Metanephros (tissue), 2 donors: ENCODE data around the gene NBEA. TPM values are rescaled to one million over a fixed set of nuclear protein-coding genes. Genes with fewer than 3 reads are reported as not detected.

ENCODE experiments used
- small RNA-seq: library from RNA; depleted of rRNA; stranded (forward); fragments of <200 nt; gene quantifications from one replicate; pipeline ENCODE3, GENCODE V24; 2014; ENCODE audit warnings: low replicate concordance
- total RNA-seq: library from RNA; depleted of rRNA; stranded (reverse); fragments of >200 nt; gene quantifications from one replicate; pipeline ENCODE4 v1.2.3, GENCODE V29; 2014

Gene NBEA
- total RNA-seq: 44.0 TPM

DNA sequence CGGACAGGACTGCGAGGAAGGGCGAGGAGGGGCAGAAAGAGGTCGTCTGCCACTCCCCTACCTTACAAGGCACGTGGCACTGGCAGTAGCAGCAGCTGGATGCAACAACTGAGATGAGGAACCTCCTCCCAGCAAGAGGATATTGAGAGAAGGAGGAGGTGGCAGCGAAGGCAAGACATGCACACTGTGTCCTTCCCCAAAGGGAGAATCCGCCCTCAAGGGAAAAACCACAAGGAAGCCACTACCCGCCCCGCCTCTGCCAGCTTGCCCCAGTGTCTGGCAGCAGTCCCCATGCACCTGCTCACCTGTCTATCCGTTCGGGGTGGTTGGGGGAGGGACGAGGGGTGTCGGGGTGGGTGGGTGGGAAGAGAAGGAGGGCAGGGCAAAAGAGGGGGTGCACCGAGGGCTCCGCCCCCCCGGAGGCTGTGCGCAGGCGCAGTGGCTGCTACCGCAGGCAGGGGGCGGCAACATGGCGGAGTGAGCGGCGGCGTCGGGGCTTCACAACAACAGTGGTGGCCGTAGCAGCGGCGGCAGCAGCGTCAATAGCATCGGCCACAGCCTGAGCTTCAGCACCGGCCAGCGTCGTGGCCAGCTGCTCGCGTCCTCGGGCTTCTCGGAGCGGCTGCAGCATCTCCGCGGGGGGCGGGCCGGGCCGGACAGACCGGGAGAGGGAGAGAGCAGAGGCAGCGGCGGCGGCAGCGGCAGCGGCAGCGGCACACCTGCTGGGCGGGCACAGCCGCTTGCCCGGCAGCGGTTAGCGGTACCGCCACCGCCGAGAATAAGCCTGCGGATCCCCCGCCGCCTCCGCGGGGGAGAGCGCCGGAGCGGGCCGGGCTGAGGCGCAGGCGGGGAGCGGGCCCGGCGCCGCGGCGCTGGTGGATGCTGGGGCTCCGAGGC lies at the start of gene NBEA:
NBEA (plus strand) TSS at position 436 of the 897 bp plus-strand sequence. CDS start 551 bp downstream, outside the sequence.

DNA sequence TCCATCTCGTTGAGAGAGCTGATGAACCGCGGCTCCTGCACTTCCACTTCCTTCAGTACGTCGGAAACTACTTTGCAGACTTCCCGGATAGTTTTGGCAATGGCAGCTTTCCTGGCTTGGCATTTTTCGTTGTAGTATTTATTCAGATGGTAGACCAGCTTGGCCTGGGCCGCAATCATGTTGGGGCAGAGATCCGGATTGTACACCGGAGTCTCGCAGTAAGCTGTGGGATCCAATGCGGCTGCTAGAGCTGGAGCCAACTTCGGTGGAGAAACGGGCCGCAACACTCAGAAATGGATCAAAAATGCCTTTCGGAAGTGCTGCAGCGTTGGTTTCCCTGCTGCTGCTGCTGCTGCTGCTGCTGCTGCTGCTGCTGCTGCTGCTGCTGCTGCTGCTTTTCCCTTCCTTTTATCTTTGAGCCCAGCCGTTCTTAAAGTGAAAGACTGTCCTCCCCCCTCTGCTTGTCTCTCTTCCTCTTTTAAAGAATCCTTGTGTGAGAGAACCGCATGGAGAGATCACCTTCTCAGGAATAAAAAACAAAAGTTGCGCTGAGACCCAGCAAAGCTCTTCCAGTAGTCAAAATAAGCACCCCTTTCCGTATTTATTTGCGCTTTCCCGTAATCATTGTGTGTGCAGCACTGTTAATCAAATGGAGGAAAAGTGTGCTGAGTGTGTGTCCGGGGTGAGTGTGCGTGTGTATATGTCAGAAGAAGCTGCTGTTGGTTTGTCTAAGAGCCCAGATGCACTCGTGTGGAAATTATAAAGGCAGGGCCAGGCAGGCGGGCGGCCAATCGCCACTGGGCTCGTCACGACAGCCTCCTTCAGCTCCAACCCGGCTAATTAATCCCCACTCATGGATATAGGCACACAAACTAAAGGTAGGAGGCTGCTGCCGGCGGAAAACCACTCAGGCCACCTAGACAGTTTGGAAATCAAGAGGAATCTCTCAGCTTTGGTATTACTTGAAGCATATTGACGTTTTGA lies 534.2 kb downstream of the NBEA start, which contains the start of gene MAB21L1:
MAB21L1 (minus strand) TSS at position 730 of the 984 bp plus-strand sequence; CDS start at position 179, 551 bp downstream.

Small RNA genes lying within 50 kb of the gene (small RNA-seq; reads per million reads assigned to genes)
- gene RF00017: not detected
